ENCODE data around the gene UNK. TPM values are rescaled to one million over a fixed set of nuclear protein-coding genes. Genes with fewer than 3 reads are reported as not detected.

Gene UNK
- total and polyA plus RNA-seq, 2 of the 13 experiments (the other 11 are each of a cell fraction or from before 2014, with no cell fraction given), result 31.6 to 33.0 TPM

DNA sequence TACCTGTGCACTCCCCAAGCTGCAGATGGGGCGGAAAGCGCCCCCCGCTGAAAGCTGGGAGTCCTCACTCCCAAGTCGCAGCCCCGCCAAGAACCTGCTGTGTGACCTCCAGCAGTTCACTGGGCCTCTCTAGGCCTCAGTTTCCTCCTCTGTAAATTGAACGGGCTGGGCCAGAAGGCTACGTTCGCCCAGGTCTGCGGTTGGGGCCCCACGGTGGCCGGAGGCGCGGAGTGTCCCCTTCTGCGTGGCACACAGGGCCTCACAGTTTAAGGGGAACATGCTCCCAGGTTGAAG lies 20.2 kb upstream of the UNK start:
- in situ Hi-C loops (cut with HindIII; ENCODE audit: extremely low pct_ligation_motif_present, low pct_unique_long_range_greater_than_20kb), result no loop called here
- TF ChIP-seq HCFC1 (IDR thresholded peaks at IDR 0.05; ENCODE audit: low read depth, low read length) (no peak), ZSCAN31 (CRISPR knock-in tag; IDR thresholded peaks at IDR 0.05; ENCODE audit: low read depth) (0 out of 2 replicates have a peak, but pooled peaks have one; percentile 87), ZFP37 (CRISPR knock-in tag; IDR thresholded peaks at IDR 0.05; ENCODE audit: borderline replicate concordance) (peak; percentile 11; the same call in 1 of the 2 replicates), FOXK1 (CRISPR knock-in tag; IDR thresholded peaks at IDR 0.05; ENCODE audit: borderline replicate concordance, low read depth) (no peak; the same call in 1 of the 2 replicates), JUN (CRISPR knock-in tag; IDR thresholded peaks at IDR 0.05) (0 out of 2 replicates have a peak, but pooled peaks have one; percentile 52), BRD4 (CRISPR knock-in tag; IDR thresholded peaks at IDR 0.05) (no peak), ZFP90 (CRISPR knock-in tag; IDR thresholded peaks at IDR 0.05; ENCODE audit: borderline replicate concordance) (peak; percentile 81), ZNF296 (CRISPR knock-in tag; conservative IDR thresholded peaks at IDR 0.05) (no peak)
- TF ChIP-seq, protein P1, sequence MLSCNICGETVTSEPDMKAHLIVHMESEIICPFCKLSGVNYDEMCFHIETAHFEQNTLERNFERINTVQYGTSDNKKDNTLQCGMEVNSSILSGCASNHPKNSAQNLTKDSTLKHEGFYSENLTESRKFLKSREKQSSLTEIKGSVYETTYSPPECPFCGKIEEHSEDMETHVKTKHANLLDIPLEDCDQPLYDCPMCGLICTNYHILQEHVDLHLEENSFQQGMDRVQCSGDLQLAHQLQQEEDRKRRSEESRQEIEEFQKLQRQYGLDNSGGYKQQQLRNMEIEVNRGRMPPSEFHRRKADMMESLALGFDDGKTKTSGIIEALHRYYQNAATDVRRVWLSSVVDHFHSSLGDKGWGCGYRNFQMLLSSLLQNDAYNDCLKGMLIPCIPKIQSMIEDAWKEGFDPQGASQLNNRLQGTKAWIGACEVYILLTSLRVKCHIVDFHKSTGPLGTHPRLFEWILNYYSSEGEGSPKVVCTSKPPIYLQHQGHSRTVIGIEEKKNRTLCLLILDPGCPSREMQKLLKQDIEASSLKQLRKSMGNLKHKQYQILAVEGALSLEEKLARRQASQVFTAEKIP (CRISPR knock-in tag; IDR thresholded peaks at IDR 0.05; ENCODE audit: borderline replicate concordance), result no peak
- TF ChIP-seq, protein P2, sequence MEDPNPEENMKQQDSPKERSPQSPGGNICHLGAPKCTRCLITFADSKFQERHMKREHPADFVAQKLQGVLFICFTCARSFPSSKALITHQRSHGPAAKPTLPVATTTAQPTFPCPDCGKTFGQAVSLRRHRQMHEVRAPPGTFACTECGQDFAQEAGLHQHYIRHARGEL (CRISPR knock-in tag; IDR thresholded peaks at IDR 0.05), result no peak
- TF ChIP-seq, protein P3, sequence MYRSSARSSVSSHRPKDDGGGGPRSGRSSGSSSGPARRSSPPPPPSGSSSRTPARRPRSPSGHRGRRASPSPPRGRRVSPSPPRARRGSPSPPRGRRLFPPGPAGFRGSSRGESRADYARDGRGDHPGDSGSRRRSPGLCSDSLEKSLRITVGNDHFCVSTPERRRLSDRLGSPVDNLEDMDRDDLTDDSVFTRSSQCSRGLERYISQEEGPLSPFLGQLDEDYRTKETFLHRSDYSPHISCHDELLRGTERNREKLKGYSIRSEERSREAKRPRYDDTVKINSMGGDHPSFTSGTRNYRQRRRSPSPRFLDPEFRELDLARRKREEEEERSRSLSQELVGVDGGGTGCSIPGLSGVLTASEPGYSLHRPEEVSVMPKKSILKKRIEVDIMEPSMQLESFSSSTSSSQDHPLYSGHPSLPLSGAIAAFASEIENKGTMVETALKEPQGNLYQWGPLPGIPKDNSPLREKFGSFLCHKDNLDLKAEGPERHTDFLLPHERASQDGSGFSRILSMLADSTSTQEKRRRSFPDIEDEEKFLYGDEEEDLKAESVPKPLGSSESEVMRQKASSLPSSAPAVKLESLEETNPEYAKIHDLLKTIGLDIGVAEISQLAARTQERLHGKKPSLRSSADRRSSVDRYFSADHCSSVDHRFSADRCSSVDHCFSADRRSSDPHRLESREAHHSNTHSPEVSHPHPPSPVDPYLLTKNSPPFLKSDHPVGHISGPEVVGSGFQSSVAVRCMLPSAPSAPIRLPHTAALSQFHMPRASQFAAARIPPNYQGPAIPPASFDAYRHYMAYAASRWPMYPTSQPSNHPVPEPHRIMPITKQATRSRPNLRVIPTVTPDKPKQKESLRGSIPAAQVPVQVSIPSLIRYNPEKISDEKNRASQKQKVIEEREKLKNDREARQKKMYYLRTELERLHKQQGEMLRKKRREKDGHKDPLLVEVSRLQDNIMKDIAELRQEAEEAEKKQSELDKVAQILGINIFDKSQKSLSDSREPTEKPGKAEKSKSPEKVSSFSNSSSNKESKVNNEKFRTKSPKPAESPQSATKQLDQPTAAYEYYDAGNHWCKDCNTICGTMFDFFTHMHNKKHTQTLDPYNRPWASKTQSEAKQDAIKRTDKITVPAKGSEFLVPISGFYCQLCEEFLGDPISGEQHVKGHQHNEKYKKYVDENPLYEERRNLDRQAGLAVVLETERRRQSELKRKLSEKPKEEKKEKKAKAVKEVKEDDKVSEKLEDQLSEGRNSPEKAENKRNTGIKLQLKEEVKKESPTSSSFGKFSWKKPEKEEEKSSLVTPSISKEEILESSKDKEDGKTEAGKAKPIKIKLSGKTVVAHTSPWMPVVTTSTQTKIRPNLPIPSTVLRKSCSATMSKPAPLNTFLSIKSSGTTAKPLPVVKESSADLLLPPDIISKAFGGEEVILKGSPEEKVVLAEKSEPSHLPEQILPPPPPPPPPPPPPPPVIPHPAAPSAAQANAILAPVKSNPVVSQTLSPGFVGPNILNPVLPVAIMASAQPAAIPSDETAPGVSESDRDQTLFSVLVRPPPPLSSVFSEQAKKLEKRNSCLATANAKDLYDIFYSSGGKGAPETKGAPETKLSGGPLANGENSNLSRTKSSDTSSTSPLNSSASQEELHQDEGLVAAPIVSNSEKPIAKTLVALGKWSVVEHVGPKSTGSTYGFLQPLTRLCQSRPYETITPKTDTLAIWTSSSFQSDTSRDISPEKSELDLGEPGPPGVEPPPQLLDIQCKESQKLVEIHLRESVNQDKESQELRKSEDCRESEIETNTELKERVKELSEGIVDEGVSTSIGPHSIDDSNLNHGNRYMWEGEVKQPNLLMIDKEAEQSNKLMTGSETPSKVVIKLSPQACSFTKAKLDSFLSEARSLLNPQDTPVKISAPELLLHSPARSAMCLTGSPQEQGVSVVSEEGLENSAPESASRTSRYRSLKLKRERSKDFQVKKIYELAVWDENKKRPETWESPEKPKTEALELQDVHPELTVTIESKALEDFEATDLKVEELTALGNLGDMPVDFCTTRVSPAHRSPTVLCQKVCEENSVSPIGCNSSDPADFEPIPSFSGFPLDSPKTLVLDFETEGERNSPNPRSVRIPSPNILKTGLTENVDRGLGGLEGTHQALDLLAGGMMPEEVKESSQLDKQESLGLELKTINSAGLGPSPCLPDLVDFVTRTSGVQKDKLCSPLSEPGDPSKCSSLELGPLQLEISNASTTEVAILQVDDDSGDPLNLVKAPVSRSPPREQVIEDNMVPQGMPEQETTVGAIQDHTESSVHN (CRISPR knock-in tag; IDR thresholded peaks at IDR 0.05), result no peak
- TF ChIP-seq, protein P4, sequence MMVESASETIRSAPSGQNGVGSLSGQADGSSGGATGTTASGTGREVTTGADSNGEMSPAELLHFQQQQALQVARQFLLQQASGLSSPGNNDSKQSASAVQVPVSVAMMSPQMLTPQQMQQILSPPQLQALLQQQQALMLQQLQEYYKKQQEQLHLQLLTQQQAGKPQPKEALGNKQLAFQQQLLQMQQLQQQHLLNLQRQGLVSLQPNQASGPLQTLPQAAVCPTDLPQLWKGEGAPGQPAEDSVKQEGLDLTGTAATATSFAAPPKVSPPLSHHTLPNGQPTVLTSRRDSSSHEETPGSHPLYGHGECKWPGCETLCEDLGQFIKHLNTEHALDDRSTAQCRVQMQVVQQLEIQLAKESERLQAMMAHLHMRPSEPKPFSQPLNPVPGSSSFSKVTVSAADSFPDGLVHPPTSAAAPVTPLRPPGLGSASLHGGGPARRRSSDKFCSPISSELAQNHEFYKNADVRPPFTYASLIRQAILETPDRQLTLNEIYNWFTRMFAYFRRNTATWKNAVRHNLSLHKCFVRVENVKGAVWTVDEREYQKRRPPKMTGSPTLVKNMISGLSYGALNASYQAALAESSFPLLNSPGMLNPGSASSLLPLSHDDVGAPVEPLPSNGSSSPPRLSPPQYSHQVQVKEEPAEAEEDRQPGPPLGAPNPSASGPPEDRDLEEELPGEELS (CRISPR knock-in tag; IDR thresholded peaks at IDR 0.05), result no peak

More for the DNA sequence above, 20.2 kb upstream of the UNK start:
- peak overlapping the region; percentile 77 to 87 (median 78) for H3K4me3 ChIP-seq (replicated peaks in 1 of 3; ENCODE audit: insufficient read depth in 1 of 3, low read depth in 2 of 3, low read length in 3 of 3)
- no peaks in the 10 kb centered on the region for H3K9me3 ChIP-seq (ENCODE audit: low read length)
- 3% methylated on average over 9 of the region's 14 CpGs for WGBS (ENCODE audit: low lambda C conversion rate)
- no peaks in the 10 kb centered on the region for H3K79me2 ChIP-seq (ENCODE audit: insufficient read depth, low read length)
- BruUV-seq (replicated peaks), result no TSS peak
- H3K4me2 ChIP-seq (ENCODE audit: low read depth, low read length), result peak overlapping the region; percentile 94
- DNase-seq (ENCODE audit: low spot score) (no peak), ATAC-seq (no peak), FAIRE-seq (no peak)
- no peaks in the 10 kb centered on the region for H3K27me3 ChIP-seq (ENCODE audit: control insufficient read depth in 1 of 2, insufficient read depth in 2 of 2, low read length in 2 of 2)
- CTCF ChIA-PET (ENCODE audit: low intra/inter-chr PET ratio, low total read pairs), result interaction anchor here (2.3 kb wide), 1 partner anchor 10 kb away, joined by 12 read pairs; no protein-coding TSS in a partner anchor
- no peaks in the 10 kb centered on the region for H3K36me3 ChIP-seq (replicated peaks in 1 of 2; ENCODE audit: control insufficient read depth in 1 of 2, insufficient read depth in 2 of 2, low read length in 2 of 2)
- H3K27ac ChIP-seq (ENCODE audit: extremely low read length, insufficient read depth, low read length), result peak overlapping the region; percentile 79
- H2AFZ ChIP-seq (ENCODE audit: low read length), result no peak overlapping the region
- peak overlapping the region; percentile 79 for H3K9ac ChIP-seq (ENCODE audit: insufficient read depth, low read depth, low read length)
- H3K4me1 ChIP-seq (ENCODE audit: insufficient read depth, low read length), result peaks cover 55% of the 10 kb centered on the region
- intact Hi-C loops (cut with micrococcal nuclease; ENCODE audit: unreplicated experiment), result loop anchor here (2.0 kb wide), 1 partner anchor 16 kb away; no protein-coding TSS in a partner anchor
- H4K20me1 ChIP-seq (ENCODE audit: insufficient read depth, low read length), result no peaks in the 10 kb centered on the region
- POLR2A ChIA-PET, result interaction anchor here (0.5 to 8.2 kb wide), 24 partner anchors 9 to 572 kb away, joined by 3 to 390 read pairs (median 6); partner anchors contain the start of genes RECQL5, SAP30BP, SMIM5 and TRIM47

All from HepG2 (cell line).